HepG2 (cell line): ENCODE data around the gene PDXDC1. TPM values are rescaled to one million over a fixed set of nuclear protein-coding genes. Genes with fewer than 3 reads are reported as not detected.
A peak's percentile ranks its signal among the peaks of the same experiment; 100 is the strongest.

ENCODE experiments used
- MAZ ChIP-seq, 2 experiments: sonication (generic) in 1 of 2; formaldehyde crosslinking in 1 of 2; IDR thresholded peaks; 2 replicates each; pipeline versions ENCODE4 v1.5.0 to v1.6.1; 2012 to 2020; ENCODE audit warnings: low read depth in 2 of 2, mild to moderate bottlenecking in 2 of 2, borderline replicate concordance in 1 of 2, improper control_type of control experiment in 1 of 2, low read length in 1 of 2, missing genetic modification reagents in 1 of 2, moderate library complexity in 1 of 2
- PITX1 ChIP-seq: sonication (generic); formaldehyde crosslinking; IDR thresholded peaks from 2 replicates; pipeline ENCODE4 v1.5.1; 2020; ENCODE audit warnings: mild to moderate bottlenecking, missing genetic modification reagents
- ZSCAN30 ChIP-seq: sonication (generic); formaldehyde crosslinking; IDR thresholded peaks from 2 replicates; pipeline ENCODE4 v1.5.0; 2020; ENCODE audit warnings: mild to moderate bottlenecking, missing genetic modification reagents
- polyA plus RNA-seq, 8 experiments: library from polyadenylated mRNA; depleted of rRNA in 3 of 8; stranded (reverse) in 7 of 8; unstranded in 1 of 8; fragments of >200 nt; fragmentation: Illumina TruSeq in 4 of 8; extraction: Trizol in 4 of 8; gene quantifications; 2 replicates each; pipeline versions ENCODE4 v1.2.1 to v1.2.3, GENCODE V29; 2011 to 2016; ENCODE audit warnings: low read depth in 4 of 8, missing spikeins in 1 of 8, mixed read lengths in 1 of 8; ENCODE audit not compliant: insufficient read depth in 1 of 8
- total RNA-seq, 5 experiments: library from RNA; depleted of rRNA; stranded (reverse); fragments of >200 nt; fragmentation: Illumina TruSeq; extraction: Trizol; gene quantifications; 2 replicates each; pipeline ENCODE4 v1.2.3, GENCODE V29; 2016; ENCODE audit warnings: low read depth in 1 of 5
- TF ChIP-seq, protein P1 (sequence below): sonication (generic); formaldehyde crosslinking; IDR thresholded peaks from one replicate; pipeline ENCODE4 v1.5.1; 2020; ENCODE audit warnings: mild to moderate bottlenecking, missing genetic modification reagents; ENCODE audit errors: not compliant biosample characterization
- TF ChIP-seq, protein P2 (sequence below): sonication (generic); formaldehyde crosslinking; IDR thresholded peaks from 2 replicates; pipeline ENCODE4 v1.4.0; 2020; ENCODE audit warnings: mild to moderate bottlenecking, low read depth, missing genetic modification reagents
- TF ChIP-seq, protein P3 (sequence below): sonication (generic); formaldehyde crosslinking; IDR thresholded peaks from 2 replicates; pipeline ENCODE4 v1.4.0; 2020; ENCODE audit warnings: missing genetic modification reagents
- TF ChIP-seq, protein P4 (sequence below): sonication (generic); formaldehyde crosslinking; IDR thresholded peaks from 2 replicates; pipeline ENCODE4 v1.5.0; 2020; ENCODE audit warnings: mild to moderate bottlenecking, missing genetic modification reagents
- TF ChIP-seq, protein P5 (sequence below): sonication (generic); formaldehyde crosslinking; IDR thresholded peaks from 2 replicates; pipeline ENCODE4 v1.5.1; 2020; ENCODE audit warnings: mild to moderate bottlenecking, missing genetic modification reagents, borderline replicate concordance

The PDXDC1 gene
- total and polyA plus RNA-seq, 2 of the 13 experiments (the other 11 are each of a cell fraction or from before 2014, with no cell fraction given), result 133 to 169 TPM

DNA sequence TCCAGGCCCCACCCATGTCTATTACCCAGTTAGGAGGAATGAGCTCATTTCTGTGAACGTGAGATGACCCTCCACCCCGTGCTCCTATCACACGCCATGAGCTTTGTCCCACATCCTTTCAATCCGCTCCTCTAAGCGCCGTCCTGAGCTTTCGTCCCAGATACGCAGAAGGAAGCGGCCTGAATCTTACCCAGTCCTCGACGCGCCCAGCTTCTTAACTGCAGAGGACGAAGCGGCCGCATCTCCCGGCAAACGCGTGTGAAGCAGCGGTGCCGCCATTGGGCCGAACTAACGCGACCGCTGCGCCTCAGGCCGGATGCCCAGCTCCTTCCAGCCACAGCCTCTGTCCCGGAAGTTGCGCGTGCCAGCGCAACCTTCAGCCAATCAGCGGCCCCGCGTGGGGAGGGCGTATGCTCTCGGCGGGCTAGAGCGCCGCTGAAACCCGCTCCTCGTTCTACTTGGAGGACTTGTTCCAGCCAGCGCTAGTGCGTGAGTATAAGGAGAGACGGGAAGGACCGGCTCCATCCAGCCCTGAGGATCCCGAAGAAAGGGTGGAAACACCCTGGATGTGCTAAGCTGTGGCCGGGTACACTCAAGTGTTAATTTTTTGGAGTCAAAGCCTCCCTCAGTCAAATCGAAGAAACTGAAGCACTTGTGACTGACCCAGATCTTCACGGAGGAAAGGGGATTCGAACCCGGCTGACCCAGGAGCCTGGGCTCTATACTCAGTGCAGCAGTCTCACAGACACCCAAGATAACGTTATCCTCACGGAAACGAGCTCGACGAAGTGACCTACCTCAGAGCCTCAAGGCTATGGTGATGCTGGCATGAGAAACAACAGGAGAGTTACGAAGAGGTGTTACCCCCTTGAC lies 119.4 kb downstream of the PDXDC1 start, which contains the start of gene RRN3 (continued):
- TF ChIP-seq, protein P1, sequence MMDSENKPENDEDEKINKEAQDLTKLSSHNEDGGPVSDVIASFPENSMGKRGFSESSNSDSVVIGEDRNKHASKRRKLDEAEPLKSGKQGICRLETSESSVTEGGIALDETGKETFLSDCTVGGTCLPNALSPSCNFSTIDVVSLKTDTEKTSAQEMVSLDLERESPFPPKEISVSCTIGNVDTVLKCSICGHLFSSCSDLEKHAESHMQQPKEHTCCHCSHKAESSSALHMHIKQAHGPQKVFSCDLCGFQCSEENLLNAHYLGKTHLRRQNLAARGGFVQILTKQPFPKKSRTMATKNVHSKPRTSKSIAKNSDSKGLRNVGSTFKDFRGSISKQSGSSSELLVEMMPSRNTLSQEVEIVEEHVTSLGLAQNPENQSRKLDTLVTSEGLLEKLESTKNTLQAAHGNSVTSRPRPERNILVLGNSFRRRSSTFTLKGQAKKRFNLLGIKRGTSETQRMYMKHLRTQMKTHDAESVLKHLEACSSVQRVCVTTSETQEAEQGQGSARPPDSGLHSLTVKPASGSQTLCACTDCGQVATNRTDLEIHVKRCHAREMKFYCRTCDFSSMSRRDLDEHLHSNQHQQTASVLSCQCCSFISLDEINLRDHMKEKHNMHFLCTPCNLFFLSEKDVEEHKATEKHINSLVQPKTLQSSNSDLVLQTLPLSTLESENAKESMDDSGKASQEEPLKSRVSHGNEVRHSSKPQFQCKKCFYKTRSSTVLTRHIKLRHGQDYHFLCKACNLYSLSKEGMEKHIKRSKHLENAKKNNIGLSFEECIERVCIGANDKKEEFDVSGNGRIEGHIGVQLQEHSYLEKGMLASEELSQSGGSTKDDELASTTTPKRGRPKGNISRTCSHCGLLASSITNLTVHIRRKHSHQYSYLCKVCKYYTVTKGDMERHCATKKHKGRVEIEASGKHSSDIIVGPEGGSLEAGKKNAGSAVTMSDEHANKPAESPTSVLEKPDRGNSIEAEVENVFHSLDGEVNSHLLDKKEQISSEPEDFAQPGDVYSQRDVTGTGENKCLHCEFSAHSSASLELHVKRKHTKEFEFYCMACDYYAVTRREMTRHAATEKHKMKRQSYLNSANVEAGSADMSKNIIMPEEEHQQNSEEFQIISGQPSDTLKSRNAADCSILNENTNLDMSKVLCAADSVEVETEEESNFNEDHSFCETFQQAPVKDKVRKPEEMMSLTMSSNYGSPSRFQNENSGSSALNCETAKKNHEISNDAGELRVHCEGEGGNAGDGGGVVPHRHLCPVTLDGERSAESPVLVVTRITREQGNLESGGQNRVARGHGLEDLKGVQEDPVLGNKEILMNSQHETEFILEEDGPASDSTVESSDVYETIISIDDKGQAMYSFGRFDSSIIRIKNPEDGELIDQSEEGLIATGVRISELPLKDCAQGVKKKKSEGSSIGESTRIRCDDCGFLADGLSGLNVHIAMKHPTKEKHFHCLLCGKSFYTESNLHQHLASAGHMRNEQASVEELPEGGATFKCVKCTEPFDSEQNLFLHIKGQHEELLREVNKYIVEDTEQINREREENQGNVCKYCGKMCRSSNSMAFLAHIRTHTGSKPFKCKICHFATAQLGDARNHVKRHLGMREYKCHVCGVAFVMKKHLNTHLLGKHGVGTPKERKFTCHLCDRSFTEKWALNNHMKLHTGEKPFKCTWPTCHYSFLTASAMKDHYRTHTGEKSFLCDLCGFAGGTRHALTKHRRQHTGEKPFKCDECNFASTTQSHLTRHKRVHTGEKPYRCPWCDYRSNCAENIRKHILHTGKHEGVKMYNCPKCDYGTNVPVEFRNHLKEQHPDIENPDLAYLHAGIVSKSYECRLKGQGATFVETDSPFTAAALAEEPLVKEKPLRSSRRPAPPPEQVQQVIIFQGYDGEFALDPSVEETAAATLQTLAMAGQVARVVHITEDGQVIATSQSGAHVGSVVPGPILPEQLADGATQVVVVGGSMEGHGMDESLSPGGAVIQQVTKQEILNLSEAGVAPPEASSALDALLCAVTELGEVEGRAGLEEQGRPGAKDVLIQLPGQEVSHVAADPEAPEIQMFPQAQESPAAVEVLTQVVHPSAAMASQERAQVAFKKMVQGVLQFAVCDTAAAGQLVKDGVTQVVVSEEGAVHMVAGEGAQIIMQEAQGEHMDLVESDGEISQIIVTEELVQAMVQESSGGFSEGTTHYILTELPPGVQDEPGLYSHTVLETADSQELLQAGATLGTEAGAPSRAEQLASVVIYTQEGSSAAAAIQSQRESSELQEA (CRISPR knock-in tag), result peak; percentile 31
- TF ChIP-seq, protein P2, sequence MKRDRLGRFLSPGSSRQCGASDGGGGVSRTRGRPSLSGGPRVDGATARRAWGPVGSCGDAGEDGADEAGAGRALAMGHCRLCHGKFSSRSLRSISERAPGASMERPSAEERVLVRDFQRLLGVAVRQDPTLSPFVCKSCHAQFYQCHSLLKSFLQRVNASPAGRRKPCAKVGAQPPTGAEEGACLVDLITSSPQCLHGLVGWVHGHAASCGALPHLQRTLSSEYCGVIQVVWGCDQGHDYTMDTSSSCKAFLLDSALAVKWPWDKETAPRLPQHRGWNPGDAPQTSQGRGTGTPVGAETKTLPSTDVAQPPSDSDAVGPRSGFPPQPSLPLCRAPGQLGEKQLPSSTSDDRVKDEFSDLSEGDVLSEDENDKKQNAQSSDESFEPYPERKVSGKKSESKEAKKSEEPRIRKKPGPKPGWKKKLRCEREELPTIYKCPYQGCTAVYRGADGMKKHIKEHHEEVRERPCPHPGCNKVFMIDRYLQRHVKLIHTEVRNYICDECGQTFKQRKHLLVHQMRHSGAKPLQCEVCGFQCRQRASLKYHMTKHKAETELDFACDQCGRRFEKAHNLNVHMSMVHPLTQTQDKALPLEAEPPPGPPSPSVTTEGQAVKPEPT (CRISPR knock-in tag), result peak; percentile 96
- TF ChIP-seq ZSCAN30 (CRISPR knock-in tag), result peak; percentile 68; the same call in 1 of the 2 replicates
- TF ChIP-seq, protein P3, sequence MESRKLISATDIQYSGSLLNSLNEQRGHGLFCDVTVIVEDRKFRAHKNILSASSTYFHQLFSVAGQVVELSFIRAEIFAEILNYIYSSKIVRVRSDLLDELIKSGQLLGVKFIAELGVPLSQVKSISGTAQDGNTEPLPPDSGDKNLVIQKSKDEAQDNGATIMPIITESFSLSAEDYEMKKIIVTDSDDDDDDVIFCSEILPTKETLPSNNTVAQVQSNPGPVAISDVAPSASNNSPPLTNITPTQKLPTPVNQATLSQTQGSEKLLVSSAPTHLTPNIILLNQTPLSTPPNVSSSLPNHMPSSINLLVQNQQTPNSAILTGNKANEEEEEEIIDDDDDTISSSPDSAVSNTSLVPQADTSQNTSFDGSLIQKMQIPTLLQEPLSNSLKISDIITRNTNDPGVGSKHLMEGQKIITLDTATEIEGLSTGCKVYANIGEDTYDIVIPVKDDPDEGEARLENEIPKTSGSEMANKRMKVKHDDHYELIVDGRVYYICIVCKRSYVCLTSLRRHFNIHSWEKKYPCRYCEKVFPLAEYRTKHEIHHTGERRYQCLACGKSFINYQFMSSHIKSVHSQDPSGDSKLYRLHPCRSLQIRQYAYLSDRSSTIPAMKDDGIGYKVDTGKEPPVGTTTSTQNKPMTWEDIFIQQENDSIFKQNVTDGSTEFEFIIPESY (CRISPR knock-in tag), result peak; percentile 69
- TF ChIP-seq PITX1 (CRISPR knock-in tag), result peak; percentile 89; the same call in 1 of the 2 replicates
- TF ChIP-seq MAZ (IDR thresholded peaks at IDR 0.05; ENCODE audit: borderline replicate concordance, low read depth, low read length), result peak; percentile 53; the same call in 1 of the 2 replicates
- peak; percentile 89 for TF ChIP-seq MAZ (CRISPR knock-in tag; IDR thresholded peaks at IDR 0.05; ENCODE audit: low read depth)
- TF ChIP-seq, protein P4, sequence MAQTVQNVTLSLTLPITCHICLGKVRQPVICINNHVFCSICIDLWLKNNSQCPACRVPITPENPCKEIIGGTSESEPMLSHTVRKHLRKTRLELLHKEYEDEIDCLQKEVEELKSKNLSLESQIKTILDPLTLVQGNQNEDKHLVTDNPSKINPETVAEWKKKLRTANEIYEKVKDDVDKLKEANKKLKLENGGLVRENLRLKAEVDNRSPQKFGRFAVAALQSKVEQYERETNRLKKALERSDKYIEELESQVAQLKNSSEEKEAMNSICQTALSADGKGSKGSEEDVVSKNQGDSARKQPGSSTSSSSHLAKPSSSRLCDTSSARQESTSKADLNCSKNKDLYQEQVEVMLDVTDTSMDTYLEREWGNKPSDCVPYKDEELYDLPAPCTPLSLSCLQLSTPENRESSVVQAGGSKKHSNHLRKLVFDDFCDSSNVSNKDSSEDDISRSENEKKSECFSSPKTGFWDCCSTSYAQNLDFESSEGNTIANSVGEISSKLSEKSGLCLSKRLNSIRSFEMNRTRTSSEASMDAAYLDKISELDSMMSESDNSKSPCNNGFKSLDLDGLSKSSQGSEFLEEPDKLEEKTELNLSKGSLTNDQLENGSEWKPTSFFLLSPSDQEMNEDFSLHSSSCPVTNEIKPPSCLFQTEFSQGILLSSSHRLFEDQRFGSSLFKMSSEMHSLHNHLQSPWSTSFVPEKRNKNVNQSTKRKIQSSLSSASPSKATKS (CRISPR knock-in tag), result 0 out of 2 replicates have a peak, but pooled peaks have one; percentile 70
- TF ChIP-seq, protein P5, sequence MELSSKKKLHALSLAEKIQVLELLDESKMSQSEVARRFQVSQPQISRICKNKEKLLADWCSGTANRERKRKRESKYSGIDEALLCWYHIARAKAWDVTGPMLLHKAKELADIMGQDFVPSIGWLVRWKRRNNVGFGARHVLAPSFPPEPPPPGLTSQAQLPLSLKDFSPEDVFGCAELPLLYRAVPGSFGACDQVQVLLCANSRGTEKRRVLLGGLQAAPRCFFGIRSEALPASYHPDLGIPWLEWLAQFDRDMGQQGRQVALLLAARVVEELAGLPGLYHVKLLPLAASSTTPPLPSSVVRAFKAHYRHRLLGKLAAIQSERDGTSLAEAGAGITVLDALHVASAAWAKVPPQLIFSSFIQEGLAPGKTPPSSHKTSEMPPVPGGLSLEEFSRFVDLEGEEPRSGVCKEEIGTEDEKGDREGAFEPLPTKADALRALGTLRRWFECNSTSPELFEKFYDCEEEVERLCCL (CRISPR knock-in tag), result peak; percentile 90; the same call in 1 of the 2 replicates
